HepG2 (cell line): ENCODE data around the gene THADA. TPM values are rescaled to one million over a fixed set of nuclear protein-coding genes. Genes with fewer than 3 reads are reported as not detected.

ENCODE experiments used
- AKAP8 ChIP-seq: sonication (generic); formaldehyde crosslinking; IDR thresholded peaks from 2 replicates; pipeline ENCODE4 v1.5.1; 2020; ENCODE audit warnings: mild to moderate bottlenecking, missing genetic modification reagents
- DMTF1 ChIP-seq: sonication (generic); formaldehyde crosslinking; IDR thresholded peaks from 2 replicates; pipeline ENCODE4 v1.4.0; 2020; ENCODE audit warnings: mild to moderate bottlenecking, missing genetic modification reagents
- HOXA7 ChIP-seq: sonication (generic); formaldehyde crosslinking; IDR thresholded peaks from 2 replicates; pipeline ENCODE4 v1.8.1; 2022; ENCODE audit warnings: mild to moderate bottlenecking, missing genetic modification reagents, moderate library complexity
- NFKBIZ ChIP-seq: IDR thresholded peaks from 2 replicates; pipeline ENCODE4 v1.6.1; 2018; ENCODE audit warnings: missing genetic modification reagents, missing compliant biosample characterization
- NKX3-1 ChIP-seq: sonication (generic); formaldehyde crosslinking; IDR thresholded peaks from 2 replicates; pipeline ENCODE4 v1.5.0; 2020; ENCODE audit warnings: missing genetic modification reagents
- RBM22 ChIP-seq: fragments of 200-400 bp; formaldehyde crosslinking; optimal IDR thresholded peaks from 2 replicates; pipeline ENCODE3; 2017; ENCODE audit warnings: mild to moderate bottlenecking, low read length, moderate library complexity
- SMARCC2 ChIP-seq: fragments of 450-650 bp; IDR thresholded peaks from 2 replicates; pipeline ENCODE4 v1.6.1; 2017; ENCODE audit warnings: antibody characterized with exemption, mild to moderate bottlenecking
- SOX5 ChIP-seq: IDR thresholded peaks from 2 replicates; pipeline ENCODE4 v1.6.1; 2016; ENCODE audit warnings: borderline replicate concordance
- SUZ12 ChIP-seq: fragments of 150-350 bp; IDR thresholded peaks from 2 replicates; pipeline ENCODE4 v1.6.1; 2014; ENCODE audit warnings: low read depth, low read length
- SYNCRIP ChIP-seq: fragments of 200-400 bp; formaldehyde crosslinking; IDR thresholded peaks from 2 replicates; pipeline ENCODE4 v1.6.1; 2018; ENCODE audit warnings: mild to moderate bottlenecking, low read depth, low read length; ENCODE audit not compliant: insufficient read depth
- XBP1 ChIP-seq: sonication (generic); formaldehyde crosslinking; IDR thresholded peaks from 2 replicates; pipeline ENCODE4 v1.5.0; 2020; ENCODE audit warnings: missing genetic modification reagents
- ZNF253 ChIP-seq: sonication (generic); formaldehyde crosslinking; IDR thresholded peaks from 2 replicates; pipeline ENCODE4 v1.8.0; 2022; ENCODE audit warnings: mild to moderate bottlenecking, missing genetic modification reagents, borderline replicate concordance
- ZNF282 ChIP-seq: fragments of 450-650 bp; IDR thresholded peaks from 2 replicates; pipeline ENCODE4 v1.6.1; 2018; ENCODE audit not compliant: partially characterized antibody
- ZNF44 ChIP-seq: sonication (generic); formaldehyde crosslinking; IDR thresholded peaks from 2 replicates; pipeline ENCODE4 v1.5.1; 2020; ENCODE audit warnings: mild to moderate bottlenecking, missing genetic modification reagents
- ZNF441 ChIP-seq: sonication (generic); formaldehyde crosslinking; IDR thresholded peaks from 2 replicates; pipeline ENCODE4 v1.7.0; 2021; ENCODE audit warnings: missing genetic modification reagents, borderline replicate concordance
- polyA plus RNA-seq, 8 experiments: library from polyadenylated mRNA; depleted of rRNA in 3 of 8; stranded (reverse) in 7 of 8; unstranded in 1 of 8; fragments of >200 nt; fragmentation: Illumina TruSeq in 4 of 8; extraction: Trizol in 4 of 8; gene quantifications; 2 replicates each; pipeline versions ENCODE4 v1.2.1 to v1.2.3, GENCODE V29; 2011 to 2016; ENCODE audit warnings: low read depth in 4 of 8, missing spikeins in 1 of 8, mixed read lengths in 1 of 8; ENCODE audit not compliant: insufficient read depth in 1 of 8
- total RNA-seq, 5 experiments: library from RNA; depleted of rRNA; stranded (reverse); fragments of >200 nt; fragmentation: Illumina TruSeq; extraction: Trizol; gene quantifications; 2 replicates each; pipeline ENCODE4 v1.2.3, GENCODE V29; 2016; ENCODE audit warnings: low read depth in 1 of 5
- TF ChIP-seq, protein P1 (sequence below): sonication (generic); formaldehyde crosslinking; conservative IDR thresholded peaks from 2 replicates; pipeline ENCODE4 v1.4.0; 2020; ENCODE audit warnings: missing genetic modification reagents
- TF ChIP-seq, protein P2 (sequence below): sonication (generic); formaldehyde crosslinking; IDR thresholded peaks from 2 replicates; pipeline ENCODE4 v1.4.0; 2020; ENCODE audit warnings: missing genetic modification reagents
- TF ChIP-seq, protein P3 (sequence below): sonication (generic); formaldehyde crosslinking; IDR thresholded peaks from 2 replicates; pipeline ENCODE4 v1.4.0; 2020; ENCODE audit warnings: missing genetic modification reagents, borderline replicate concordance

THADA gene
- total and polyA plus RNA-seq, 2 of the 13 experiments (the other 11 are each of a cell fraction or from before 2014, with no cell fraction given): 12.7 to 21.7 TPM

DNA sequence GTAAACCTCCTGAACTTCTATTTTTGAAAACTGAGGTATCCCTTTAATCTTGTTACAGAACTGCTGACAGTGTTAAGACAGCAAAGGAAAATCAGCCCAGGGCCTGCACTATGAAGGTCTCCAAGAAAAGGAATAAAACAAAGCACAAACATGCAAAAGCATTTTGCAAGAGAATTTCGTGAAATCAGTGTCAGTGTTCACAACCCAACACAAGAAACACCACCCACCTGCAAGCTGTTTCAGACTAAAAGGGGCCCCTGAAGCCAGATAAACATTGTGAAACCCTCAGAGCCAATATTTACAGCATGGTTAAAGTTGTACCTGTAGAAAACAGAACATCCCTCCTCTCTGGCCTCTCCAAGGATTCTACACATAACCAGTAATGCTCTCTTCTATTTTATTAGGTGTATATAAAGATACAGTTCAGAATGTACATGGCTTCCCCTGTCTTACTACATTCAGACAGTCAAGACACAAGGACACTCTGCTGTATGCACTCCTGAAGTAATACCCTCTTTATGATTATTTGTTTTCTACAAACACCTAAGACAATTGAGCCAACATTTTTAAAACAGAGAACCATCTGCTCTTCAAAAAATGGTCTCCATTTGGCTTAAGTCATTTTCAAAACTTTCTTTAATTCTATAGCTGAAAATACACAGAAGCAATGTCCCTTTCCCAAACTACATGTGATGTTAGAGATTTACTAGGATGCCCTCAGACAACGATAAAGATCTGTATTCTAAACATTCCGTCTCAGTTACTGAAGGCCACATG, 219.9 kb downstream of the THADA start (continued):
- no peak for TF ChIP-seq SUZ12
- no peak for TF ChIP-seq ZNF44 (CRISPR knock-in tag)
- no peak for TF ChIP-seq HOXA7 (CRISPR knock-in tag)
- TF ChIP-seq SMARCC2: no peak
- no peak for TF ChIP-seq ZNF253 (CRISPR knock-in tag)
- TF ChIP-seq SOX5 (CRISPR knock-in tag): peak; percentile 96
- TF ChIP-seq XBP1 (CRISPR knock-in tag): no peak
- peak; percentile 95 for TF ChIP-seq NFKBIZ (CRISPR knock-in tag)
- TF ChIP-seq, protein P1, sequence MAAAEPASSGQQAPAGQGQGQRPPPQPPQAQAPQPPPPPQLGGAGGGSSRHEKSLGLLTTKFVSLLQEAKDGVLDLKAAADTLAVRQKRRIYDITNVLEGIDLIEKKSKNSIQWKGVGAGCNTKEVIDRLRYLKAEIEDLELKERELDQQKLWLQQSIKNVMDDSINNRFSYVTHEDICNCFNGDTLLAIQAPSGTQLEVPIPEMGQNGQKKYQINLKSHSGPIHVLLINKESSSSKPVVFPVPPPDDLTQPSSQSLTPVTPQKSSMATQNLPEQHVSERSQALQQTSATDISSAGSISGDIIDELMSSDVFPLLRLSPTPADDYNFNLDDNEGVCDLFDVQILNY (CRISPR knock-in tag): no peak
- TF ChIP-seq ZNF441 (CRISPR knock-in tag): 0 out of 2 replicates have a peak, but pooled peaks have one; percentile 47
- TF ChIP-seq, protein P2, sequence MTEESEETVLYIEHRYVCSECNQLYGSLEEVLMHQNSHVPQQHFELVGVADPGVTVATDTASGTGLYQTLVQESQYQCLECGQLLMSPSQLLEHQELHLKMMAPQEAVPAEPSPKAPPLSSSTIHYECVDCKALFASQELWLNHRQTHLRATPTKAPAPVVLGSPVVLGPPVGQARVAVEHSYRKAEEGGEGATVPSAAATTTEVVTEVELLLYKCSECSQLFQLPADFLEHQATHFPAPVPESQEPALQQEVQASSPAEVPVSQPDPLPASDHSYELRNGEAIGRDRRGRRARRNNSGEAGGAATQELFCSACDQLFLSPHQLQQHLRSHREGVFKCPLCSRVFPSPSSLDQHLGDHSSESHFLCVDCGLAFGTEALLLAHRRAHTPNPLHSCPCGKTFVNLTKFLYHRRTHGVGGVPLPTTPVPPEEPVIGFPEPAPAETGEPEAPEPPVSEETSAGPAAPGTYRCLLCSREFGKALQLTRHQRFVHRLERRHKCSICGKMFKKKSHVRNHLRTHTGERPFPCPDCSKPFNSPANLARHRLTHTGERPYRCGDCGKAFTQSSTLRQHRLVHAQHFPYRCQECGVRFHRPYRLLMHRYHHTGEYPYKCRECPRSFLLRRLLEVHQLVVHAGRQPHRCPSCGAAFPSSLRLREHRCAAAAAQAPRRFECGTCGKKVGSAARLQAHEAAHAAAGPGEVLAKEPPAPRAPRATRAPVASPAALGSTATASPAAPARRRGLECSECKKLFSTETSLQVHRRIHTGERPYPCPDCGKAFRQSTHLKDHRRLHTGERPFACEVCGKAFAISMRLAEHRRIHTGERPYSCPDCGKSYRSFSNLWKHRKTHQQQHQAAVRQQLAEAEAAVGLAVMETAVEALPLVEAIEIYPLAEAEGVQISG (CRISPR knock-in tag): peak; percentile 72; the same call in 1 of the 2 replicates
- no peak for TF ChIP-seq AKAP8 (CRISPR knock-in tag)
- TF ChIP-seq RBM22: no peak
- TF ChIP-seq DMTF1 (CRISPR knock-in tag): no peak
- TF ChIP-seq NKX3-1: peak; percentile 88; the same call in 1 of the 2 replicates
- TF ChIP-seq, protein P3, sequence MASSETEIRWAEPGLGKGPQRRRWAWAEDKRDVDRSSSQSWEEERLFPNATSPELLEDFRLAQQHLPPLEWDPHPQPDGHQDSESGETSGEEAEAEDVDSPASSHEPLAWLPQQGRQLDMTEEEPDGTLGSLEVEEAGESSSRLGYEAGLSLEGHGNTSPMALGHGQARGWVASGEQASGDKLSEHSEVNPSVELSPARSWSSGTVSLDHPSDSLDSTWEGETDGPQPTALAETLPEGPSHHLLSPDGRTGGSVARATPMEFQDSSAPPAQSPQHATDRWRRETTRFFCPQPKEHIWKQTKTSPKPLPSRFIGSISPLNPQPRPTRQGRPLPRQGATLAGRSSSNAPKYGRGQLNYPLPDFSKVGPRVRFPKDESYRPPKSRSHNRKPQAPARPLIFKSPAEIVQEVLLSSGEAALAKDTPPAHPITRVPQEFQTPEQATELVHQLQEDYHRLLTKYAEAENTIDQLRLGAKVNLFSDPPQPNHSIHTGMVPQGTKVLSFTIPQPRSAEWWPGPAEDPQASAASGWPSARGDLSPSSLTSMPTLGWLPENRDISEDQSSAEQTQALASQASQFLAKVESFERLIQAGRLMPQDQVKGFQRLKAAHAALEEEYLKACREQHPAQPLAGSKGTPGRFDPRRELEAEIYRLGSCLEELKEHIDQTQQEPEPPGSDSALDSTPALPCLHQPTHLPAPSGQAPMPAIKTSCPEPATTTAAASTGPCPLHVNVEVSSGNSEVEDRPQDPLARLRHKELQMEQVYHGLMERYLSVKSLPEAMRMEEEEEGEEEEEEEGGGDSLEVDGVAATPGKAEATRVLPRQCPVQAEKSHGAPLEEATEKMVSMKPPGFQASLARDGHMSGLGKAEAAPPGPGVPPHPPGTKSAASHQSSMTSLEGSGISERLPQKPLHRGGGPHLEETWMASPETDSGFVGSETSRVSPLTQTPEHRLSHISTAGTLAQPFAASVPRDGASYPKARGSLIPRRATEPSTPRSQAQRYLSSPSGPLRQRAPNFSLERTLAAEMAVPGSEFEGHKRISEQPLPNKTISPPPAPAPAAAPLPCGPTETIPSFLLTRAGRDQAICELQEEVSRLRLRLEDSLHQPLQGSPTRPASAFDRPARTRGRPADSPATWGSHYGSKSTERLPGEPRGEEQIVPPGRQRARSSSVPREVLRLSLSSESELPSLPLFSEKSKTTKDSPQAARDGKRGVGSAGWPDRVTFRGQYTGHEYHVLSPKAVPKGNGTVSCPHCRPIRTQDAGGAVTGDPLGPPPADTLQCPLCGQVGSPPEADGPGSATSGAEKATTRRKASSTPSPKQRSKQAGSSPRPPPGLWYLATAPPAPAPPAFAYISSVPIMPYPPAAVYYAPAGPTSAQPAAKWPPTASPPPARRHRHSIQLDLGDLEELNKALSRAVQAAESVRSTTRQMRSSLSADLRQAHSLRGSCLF (CRISPR knock-in tag): no peak; the same call in 1 of the 2 replicates
- TF ChIP-seq ZNF282: no peak
- TF ChIP-seq SYNCRIP: no peak
